HG03558 (cell line): ENCODE measurements around the gene GRSF1.

Experiments used
- ATAC-seq: cut with Tn5 transposase; IDR thresholded peaks from one replicate; pipeline ENCODE4 v1.9.1; 2021; ENCODE audit warnings: moderate number of reproducible peaks; ENCODE audit not compliant: unreplicated experiment; ENCODE audit errors: extremely low read depth

The GRSF1 gene

DNA sequence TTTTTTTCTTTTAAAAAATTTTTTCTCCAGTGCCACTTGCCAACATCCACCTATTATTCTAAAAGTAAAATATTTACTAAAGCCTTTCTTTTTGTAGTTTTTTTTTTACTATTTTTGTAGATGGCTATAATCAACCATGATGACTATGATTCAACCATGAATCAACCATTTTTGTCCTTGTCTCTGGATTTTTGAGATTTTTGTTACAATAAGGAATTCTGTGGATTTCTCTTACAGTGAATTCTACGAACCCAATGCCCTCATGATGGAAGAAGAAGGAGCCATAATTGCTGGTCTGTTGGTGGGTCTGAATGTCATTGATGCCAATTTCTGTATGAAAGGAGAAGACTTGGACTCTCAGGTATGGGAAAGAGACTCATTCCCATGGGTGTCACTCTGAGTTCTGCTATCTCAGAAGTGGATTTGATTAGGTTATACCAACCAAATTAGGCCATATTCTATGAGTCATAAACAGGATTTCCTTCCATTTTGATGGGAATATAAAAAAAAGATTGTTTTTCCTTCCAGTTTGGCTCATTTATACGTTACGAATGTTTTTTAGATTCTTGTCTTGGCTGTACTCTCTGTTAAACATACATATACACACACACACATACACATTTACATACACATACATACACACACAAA is 71.3 kb downstream of the GRSF1 start:
- no peak for ATAC-seq
